ENCODE measurements around the gene MEIOC. TPM values are rescaled to one million over a fixed set of nuclear protein-coding genes. Genes with fewer than 3 reads are reported as not detected.
"Not testable (repeated sequence)": the region's sequence is repeated elsewhere in the genome, so short reads cannot be mapped to it uniquely, and the experiment has no call there.

The MEIOC gene
- total RNA-seq, 1 donor = 0.18 TPM

DNA sequence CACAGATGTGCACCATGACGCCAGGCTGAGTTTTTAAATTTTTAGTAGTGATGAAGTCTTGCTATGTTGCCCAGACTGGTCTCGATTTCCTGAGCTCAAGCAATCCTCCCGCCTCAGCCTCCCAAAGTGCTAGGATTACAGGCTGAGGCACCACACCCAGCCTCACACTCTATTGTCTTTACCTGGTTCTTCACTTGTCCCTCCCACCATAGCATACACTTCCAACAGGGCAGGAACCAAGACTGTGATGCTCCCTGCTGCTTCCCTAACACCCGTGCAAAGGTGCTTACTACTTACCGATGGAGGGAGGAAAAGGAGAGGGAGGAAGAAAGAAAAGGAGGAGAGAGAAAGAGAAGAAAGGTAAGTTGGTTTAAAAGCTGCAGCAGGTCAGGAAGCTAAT, 41.4 kb upstream of the MEIOC start:
- H3K4me3 ChIP-seq (ENCODE audit: low read depth, low read length) = no peak overlapping the region
- DNase-seq (ENCODE audit: low read depth) = no peak
- TF ChIP-seq CTCF (IDR thresholded peaks at IDR 0.05; ENCODE audit: insufficient read depth, low read length) = no peak

DNA sequence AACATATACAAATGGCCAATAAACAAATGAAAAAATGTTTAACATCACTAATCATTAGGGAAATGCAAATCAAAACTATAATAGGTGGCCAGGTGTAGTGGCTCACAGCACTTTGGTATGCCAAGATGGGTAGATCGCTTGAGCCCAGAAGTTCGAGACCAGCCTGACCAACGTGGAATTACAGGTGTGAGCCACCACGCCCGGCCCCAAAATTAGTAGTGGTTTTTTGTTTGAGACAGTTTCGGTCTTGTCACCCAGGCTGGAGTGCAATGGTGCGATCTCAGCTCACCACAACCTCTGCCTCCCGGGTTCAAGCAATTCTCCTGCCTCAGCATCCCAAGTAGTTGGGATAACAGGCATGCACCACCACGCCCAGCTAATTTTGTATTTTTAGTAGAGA, 37.6 kb upstream of the MEIOC start:
- not testable (repeated sequence) for DNase-seq (ENCODE audit: low read depth); H3K4me3 ChIP-seq (ENCODE audit: low read depth, low read length)

DNA sequence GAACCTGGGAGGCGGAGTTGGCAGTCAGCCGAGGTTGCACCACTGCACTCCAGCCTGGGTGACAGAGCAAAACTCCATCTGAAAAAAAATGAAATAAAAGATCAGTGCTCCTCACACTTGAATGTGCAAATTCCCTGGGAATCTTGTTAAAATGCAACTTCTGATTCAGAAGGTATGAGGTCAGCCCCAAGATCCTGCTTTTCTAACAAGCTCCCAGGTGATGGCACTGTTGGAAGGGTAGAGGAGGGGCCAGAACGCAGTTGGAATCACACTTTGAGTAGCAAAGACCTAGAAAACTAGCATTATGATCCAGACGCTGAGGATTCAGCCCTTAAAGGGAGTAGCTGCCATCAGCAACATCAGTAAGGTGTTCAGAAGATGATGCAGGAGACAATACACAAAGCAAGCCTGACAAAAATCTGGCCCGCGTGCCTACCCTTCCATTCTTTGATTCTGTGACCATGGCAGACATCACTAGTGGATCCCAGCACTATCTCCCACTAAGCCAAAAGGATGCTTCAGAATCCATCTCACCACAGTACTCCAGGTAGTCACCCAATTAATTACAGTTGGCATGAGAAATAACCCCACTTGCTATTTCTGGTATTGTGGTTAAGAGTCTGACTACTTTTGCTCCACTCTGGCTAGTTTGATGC, 33.1 kb upstream of the MEIOC start:
- no peak for DNase-seq (ENCODE audit: low read depth)
- no peak overlapping the region for H3K4me3 ChIP-seq (ENCODE audit: low read depth, low read length)
- TF ChIP-seq CTCF (IDR thresholded peaks at IDR 0.05; ENCODE audit: insufficient read depth, low read length) = no peak

GRCh38 chr17:44627513-44628242, 28.6 kb upstream of the MEIOC start:
- no peak for DNase-seq (ENCODE audit: low read depth)
- H3K4me3 ChIP-seq (ENCODE audit: low read depth, low read length) = no peak overlapping the region
- no peak for TF ChIP-seq CTCF (IDR thresholded peaks at IDR 0.05; ENCODE audit: insufficient read depth, low read length)

DNA sequence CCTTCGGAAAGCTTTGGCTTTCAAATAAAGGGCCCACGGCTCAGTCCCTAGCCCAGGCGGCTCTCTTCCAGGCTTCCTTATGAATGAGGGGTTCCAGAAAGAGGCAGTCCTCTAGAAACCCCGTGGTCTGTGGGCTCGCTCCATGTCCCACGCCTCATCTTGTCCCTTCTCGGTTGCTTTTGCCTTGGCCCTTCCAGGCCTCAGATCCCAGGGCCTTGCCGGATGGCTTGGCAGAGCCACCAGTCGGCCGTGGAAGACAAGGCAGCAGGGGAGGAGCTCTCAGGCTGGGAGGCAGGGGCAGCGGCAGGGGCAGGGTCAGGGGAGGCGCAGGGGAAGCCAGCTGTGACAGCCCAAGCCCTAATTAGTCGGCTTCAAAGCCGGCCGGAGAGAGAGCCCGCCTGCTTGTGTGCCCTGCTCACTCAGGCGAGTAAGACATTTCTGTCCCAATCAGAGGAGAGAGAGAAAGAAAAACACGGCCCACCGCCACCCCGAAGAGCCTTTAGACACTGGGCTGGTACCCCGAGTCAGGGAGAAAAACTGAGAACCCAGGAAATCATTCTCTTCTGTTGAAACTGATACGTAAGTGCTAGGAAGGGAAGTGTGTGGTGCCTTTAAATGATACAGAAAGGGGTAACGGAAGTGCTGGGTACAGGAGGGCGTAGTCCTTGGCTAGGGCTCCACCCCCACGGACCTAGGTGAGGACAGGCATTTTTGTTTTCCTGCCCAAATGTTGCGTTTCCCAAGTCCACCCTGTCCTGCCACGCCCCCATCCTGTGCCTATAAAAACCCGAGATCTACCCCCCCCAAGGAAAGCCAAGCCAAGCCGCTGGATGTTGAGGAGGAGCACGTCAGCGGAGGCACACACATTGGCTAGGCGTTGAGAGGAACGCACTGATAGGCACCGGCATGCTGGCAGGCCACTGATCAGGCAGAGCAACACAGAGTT, 27.8 kb upstream of the MEIOC start:
- no peak for DNase-seq (ENCODE audit: low read depth)
- no peak overlapping the region for H3K4me3 ChIP-seq (ENCODE audit: low read depth, low read length)

DNA sequence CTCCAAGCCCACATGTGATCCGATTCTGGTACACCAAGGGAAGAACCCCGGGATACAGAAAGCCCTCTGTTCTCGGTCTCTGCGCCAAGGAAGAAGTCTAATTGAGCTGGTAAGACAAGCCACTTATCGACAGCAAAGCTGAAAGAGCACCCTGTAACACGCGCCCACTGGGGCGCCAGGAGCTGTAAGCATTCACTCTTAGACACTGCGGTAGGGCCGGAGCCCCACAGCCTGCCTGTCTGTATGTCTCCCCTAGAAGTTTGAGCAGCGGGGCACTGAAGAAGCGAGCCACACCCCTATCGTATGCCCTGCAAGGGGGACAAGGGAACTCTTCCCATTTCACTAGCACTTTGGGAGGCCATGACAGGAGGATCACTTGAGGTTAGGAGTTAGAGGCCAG, 27.0 kb upstream of the MEIOC start:
- no peak for TF ChIP-seq CTCF (IDR thresholded peaks at IDR 0.05; ENCODE audit: insufficient read depth, low read length)
- H3K4me3 ChIP-seq (ENCODE audit: low read depth, low read length) = no peak overlapping the region
- DNase-seq (ENCODE audit: low read depth) = no peak

More for the DNA sequence above, 27.8 kb upstream of the MEIOC start:
- TF ChIP-seq CTCF (IDR thresholded peaks at IDR 0.05; ENCODE audit: insufficient read depth, low read length) = no peak

DNA sequence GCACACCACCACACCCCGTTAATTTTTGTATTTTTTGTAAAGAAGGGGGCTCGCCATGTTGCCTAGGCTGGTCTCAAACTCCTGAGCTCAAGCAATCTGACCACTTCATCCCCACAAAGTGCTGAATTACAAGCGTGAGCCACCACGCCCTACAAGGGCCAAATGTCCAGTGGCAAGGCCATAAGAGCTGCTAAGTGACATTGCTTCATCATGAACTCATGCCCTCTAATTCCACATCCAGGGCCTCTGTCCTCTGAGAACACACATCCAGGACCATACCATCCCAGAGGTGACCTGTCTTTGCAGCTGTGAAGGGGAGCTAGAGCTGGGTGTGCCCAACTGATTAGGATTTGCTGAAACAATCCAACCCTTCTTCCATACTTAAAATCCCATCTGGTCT, 25.6 kb upstream of the MEIOC start:
- no peak overlapping the region for H3K4me3 ChIP-seq (ENCODE audit: low read depth, low read length)
- no peak for DNase-seq (ENCODE audit: low read depth)
- TF ChIP-seq CTCF (IDR thresholded peaks at IDR 0.05; ENCODE audit: insufficient read depth, low read length) = no peak
